CD1c-positive myeloid dendritic cell (primary cell): ENCODE measurements around the gene BTAF1.
"Not testable (repeated sequence)": the region's sequence is repeated elsewhere in the genome, so short reads cannot be mapped to it uniquely, and the experiment has no call there.

Source experiments
- DNase-seq: peaks from one replicate; pipeline ENCODE4 v3.0.0-alpha.2; 2016; ENCODE audit errors: extremely low spot score

BTAF1 gene

DNA sequence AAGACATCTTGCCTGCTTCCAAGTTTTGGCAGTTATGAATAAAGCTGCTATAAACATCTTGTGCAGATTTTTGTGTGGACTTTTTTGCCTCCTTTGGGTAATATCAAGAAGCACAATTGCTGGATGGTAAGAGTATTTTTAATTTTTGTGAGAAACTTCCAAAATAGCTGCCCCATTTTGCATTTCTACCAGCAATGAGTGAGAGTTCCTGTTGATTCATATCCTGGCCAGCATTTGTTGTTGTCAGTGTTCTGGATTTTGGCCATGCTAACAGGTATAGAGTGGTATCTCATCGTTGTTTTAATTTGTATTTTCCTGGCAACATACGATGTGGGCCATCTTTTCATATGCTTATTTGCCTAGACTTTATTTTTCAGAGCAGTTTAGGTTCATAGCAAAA, 53.9 kb downstream of the BTAF1 start:
- DNase-seq: no peak

DNA sequence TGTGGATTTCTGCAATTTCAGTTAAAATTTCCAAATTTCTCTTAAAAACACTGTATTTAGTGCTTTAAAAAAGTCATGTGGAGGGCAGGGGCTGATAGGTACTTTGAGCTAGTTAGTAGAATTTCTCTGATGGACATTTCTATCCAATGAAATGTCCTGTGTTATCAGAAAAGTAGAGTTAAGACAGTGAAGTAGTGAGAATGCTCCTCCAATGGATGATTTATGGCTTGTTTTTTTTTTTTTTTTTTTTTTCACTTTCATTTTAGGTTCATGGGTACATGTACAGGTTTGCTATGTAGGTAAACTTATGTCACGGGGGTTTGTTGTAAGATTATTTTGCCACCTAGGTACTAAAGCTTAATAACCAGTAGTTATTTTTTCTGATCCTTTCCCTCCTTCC, 55.0 kb downstream of the BTAF1 start:
- DNase-seq: no peak

DNA sequence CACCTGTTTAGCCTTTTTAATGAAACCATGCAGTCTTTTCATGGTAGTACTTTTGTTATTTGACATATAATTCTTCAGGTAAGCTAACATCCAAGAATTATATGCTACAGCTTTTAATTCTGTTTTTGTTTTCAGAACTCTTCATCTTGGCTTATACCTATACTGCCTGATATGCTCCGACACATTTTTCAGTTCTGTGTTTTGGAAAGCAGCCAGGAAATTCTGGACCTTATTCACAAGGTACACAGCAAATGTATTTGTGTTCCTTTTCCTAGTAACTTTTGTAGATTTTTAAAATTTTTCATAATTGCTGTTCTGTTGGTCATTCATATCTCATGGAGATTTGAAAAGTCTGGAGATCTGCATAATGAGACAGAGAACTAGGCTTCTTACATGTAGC, 56.7 kb downstream of the BTAF1 start:
- no peak for DNase-seq

DNA sequence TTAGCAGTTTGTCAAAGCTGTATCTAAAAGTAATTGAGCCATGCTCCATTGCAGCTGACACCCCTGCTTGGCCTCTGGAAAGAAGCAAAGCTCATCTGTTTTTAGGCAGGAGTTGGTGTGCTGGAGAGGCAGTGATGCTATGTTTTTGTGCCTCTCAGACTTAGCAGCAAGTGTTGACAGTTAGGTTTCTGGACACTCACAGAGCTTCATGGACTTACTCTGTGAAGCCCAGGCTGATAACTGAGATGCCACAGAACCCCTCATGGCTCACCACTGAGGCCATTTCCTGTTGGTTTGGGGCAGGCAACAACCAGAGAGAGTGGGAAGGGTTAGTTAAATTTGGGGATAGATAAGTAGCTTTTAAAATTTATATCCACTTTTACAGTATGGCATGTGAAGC, 59.8 kb downstream of the BTAF1 start:
- no peak for DNase-seq

DNA sequence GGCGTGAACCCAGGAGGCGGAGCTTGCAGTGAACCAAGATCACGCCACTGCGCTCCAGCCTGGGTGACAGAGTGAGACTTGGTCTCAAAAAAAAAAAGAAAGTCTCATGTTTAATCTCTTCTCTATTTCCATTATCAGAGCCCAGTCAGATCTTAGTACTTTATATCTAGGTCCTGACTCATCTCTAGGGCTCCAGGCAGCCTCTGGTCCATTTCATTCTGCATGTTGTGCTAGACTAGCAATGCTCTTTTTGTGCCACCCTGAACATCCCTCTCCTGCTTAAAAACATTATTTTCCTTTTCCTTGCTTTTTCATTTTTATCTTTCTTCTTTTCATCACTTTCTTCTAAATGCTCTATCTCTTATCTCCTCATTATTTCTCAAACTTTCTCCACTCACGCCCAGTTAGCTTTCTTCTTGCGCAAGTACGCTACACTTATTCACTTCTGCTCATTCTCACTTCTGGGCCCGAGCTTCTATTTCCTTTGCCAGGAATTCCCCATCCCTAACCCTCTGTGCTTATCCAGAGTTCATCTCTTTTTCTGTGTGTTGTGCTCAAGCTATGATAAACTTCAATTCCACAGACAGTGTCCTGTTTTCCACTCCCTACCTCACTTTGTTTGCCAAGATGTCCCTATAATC, 63.9 kb downstream of the BTAF1 start:
- no peak for DNase-seq

DNA sequence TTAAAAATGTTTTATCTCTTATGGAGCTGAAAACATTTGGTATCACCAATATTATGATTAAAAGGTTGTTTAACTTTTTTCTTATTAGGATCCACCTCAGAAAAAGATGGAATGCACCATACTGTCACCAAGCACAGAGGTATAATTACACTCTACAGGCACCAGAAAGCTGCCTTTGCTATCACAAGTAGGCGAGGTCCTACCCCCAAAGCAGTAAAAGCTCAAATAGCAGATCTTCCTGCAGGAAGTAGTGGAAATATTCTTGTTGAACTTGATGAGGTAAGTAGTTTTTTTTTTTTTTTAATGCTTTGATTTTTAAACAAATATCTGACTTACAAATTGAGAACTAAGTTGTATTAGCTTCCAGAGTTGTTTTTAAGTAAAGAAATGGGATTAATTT, 68.5 kb downstream of the BTAF1 start:
- no peak for DNase-seq

DNA sequence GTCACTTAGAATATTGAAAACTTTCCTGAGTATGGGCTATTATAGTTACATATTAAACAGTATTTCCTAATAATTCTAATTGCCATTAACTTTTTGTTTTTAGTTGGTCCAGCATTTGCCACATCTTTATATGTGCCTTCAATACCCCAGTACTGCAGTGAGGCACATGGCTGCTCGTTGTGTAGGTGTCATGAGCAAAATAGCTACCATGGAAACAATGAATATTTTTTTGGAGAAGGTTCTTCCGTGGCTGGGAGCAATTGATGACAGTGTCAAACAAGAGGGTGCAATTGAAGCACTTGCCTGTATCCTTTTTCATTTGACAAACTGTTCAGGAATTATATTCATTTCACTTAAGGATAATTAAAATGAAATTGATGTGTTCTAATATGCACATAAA, 72.7 kb downstream of the BTAF1 start:
- no peak for DNase-seq

DNA sequence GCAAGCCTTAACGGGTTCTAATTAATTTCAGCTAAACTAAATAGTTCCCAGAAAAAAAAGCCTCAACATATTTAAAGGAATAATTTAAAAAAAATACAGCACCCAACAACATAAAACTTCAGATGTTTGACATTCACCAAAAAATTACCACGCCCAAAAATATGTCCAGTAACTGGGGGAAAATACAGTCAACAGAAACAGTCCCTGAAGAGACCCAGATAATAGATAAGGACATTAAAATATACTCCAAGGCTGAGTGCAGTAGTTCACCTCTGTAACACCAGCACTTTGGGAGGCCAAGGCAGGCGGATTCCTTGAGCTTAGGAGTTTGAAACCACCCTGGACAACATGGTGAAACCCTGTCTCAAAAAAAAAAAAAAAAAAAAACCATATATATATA, 78.0 kb downstream of the BTAF1 start:
- DNase-seq: no peak

DNA sequence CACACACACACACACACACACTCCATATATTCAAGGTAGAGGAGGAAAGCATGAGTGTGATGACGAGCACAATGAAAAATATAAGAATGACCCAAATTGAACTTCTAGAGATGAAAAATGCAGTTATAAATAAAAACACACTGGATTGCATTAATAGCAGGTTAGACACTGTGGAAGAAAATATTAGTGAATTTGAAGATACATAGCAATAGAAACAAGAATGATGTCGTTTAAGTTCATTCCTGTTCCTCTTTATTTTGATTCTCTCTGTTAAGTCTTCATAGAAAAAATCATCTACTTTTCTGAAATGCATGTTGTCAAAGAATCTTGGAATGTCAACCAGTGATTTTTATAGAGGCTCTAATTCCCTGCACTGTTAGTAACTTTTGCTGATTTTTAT, 78.4 kb downstream of the BTAF1 start:
- no peak for DNase-seq

DNA sequence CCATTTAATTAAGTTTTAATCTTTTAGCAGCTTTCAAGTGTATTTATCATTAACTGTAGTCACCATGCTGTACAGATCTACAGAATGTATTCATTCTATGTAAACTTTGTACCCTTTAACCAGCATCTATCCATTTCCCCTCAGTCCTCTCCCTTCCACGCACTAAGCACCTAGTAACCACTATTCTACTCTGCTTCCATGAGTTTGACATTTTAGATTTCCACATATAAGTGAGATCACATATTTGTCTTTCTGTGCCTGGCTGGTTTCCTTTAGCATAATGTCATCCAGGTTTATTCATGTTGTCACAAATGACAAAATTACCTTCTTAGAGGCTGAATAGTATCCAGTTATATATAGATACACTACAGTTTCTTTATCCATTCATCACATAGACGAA, 79.7 kb downstream of the BTAF1 start:
- no peak for DNase-seq

DNA sequence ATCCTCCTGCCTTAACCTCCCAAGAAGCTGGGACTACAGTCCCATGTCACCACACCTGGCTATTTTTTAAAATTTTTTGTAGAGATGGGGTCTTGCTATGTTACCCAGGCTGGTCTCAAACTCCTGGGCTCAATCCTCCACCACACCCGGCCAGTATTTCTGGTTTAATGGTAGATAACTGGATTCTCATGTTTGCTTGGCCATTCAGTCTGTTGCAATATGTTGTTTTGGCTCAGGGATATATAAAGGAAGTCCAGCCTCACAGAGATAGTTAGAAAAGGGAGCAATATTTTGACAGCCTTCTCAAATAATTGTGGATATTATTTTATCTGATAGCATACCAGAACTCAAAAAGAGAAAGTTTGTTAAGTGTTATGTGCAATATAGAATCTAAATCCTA, 82.4 kb downstream of the BTAF1 start:
- DNase-seq: no peak

DNA sequence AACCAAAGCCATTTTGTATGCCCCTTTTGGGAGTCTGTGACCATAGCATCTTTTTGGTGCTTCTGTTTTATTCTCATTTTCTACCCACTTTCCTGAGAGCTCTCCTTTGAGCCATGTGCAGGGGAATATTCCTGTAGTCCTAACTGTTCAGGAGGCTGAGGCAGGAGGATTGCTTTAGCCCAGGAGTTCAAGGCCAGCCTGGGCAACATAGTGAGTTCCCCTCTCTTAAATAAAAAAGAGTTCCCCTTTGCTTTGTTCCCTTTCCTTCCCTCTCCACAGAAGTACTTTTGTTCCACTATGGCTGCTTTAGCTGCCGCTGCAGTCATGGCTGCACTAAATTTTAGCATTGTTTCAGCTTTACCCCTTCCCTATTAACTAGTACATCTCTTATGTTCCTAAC, 85.9 kb downstream of the BTAF1 start:
- no peak for DNase-seq

DNA sequence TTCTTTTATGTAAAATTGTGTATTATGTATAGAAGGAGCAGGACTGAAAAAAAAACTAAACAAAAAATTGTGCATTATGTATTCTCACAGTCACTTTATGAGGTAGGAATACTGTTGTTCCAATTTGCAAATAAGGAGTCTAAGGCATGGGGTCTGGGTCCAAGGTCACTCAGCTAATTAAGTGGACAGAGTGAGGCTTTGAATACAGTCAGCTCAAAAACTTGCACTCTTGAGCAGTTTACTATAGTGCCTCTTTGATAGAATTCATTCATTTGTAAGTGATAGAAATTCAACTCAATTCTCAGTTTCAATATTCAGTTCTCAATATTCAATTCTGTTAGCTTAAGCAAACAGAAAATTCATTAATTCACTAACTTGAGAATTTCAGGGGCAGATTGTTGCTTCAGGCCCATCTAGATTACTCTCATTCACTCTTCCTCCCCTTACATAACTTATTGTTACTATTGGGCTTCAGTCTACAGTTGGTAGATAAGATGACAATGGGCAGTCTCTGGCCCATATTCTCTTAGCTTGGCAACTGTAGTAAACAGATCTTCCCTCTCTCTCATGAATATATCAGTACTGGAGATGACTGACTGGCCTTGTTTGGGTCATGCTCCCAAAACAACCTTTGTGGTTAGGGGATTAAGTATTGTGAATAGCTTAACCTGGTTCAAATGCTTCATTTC, 86.6 kb downstream of the BTAF1 start:
- no peak for DNase-seq

DNA sequence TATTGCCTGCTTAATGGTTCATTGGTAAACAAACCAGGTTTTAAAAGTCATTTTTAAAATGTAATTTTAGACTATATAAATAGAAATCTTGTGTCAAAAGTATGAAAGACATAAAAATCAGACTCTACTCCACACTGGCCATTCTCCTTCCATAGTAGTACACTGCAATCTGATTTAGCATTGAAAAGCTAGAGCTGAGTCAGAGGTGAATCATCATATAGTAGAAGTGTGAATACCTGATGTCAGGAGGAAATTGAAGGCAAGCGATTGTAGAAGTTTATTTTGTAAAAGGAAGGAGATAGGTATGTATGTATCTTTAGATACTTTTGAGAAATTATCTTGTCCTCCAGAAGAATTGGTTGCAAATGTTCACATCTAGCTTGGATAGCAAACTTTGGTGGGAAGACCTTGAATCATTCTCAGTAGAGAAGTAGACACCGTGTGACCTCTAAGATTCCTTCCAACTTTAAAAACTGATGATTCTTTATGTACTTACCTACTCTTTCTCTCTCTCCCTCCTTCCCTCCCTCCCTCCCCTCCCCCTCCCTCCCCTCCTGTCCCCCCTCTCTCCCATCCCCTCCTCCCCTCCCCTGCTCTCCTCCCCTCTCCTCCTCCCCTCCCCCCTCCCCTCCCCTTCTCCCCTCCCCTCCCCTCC, 88.1 kb downstream of the BTAF1 start:
- no peak for DNase-seq

DNA sequence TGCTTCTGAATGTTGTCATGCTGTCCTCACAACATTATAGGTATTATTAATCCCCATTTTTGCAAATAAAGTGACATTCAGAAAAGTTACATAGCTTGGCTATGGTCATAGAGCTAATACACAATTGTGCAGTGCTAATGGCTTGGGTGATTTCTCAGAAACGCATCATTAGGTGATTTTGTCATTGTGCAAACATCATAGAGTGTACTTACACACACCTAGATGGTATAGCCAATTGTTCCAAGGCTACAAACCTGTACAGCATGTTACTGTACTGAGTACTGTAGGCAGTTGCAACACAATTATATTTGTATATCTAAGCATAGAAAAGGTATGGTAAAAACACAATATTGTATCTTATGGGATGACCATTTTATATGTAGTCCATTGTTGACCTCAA, 91.0 kb downstream of the BTAF1 start:
- no peak for DNase-seq

DNA sequence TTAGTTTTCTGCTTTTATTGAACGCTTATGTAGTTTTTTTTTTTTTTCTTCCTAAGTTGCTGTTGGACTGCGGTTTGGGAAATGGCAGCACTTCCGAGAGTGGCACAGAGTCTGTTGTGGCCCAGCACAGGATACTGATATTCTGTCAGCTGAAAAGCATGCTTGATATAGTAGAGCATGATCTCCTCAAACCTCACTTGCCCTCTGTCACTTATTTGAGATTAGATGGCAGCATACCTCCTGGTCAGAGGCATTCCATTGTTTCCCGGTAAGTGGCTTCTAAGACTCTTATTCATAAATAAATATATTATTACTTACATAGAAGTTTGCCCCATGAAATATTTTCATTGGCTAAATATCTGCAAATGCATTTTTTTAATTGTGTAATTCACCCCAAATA, 101.1 kb downstream of the BTAF1 start:
- DNase-seq: no peak

DNA sequence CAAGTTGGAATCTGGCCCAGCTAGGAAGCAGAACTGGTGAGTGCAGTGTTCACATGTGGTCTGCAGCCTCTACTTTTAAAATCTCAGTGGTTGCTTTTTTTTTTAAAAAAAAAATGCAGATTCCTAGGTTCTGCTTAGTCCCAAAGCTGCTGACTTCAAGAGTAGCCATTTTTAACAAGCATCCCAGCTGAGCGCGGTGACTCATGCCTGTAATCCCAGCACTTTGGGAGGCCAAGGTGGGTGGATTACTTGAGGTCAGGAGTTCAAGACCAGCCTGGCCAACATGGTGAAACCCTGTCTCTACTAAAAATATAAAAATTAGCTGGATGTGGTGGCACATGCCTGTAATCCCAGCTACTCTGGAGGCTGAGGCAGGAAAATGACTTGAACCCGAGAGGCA, 101.8 kb downstream of the BTAF1 start:
- DNase-seq: not testable (repeated sequence)

DNA sequence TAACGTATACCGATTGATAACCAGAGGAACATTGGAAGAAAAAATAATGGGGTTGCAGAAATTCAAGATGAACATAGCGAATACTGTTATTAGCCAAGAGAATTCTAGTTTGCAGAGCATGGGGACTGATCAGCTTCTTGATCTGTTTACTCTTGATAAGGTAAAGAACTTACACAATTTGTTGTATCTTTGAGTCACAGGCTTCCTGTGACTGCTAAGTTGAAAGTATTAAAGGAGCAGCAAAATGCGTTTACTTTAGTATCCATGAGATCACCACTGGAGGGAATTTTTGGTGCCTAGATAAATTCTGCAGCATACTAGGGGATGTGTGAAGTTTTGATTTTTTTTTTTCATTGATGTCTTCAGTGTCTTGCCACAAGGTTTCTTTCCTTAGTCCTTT, 103.6 kb downstream of the BTAF1 start:
- no peak for DNase-seq

DNA sequence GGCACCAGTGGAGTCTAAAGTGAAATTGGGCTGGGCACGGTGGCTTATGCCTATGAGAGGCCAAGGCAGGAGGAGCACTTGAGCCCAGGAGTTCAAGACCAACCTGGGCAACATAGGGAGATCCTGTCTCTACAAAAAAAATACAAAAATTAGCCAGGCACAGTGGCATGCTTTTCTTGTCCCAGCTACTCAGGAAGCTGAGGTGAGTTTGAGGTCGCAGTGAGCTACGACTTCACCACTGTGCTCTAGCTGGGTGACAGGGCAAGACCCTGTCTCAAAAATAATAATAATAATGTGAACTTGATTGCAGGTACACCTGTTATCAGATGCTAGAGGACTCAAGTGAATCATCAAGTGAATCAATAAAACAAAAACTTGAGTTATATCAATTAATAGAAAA, 108.0 kb downstream of the BTAF1 start:
- DNase-seq: no peak

DNA sequence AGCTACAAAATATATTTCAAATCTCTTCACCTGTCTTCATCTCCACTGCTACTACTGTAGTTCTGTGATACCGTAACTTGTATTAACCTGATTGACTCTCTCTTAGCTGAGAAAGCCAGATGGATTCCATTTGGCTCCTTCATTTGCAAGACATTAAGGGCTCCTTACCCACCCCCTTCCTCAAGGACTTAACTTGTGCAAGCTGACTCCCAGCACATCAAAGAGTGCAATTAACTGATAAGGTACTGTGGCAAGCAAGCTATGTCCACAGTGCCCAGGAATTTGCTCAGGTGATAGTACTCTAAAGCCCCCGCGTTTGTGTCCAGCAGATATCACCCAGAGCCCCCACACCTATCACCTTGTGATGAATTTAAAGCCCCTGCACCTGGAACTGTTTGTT, 109.5 kb downstream of the BTAF1 start:
- not testable (repeated sequence) for DNase-seq

DNA sequence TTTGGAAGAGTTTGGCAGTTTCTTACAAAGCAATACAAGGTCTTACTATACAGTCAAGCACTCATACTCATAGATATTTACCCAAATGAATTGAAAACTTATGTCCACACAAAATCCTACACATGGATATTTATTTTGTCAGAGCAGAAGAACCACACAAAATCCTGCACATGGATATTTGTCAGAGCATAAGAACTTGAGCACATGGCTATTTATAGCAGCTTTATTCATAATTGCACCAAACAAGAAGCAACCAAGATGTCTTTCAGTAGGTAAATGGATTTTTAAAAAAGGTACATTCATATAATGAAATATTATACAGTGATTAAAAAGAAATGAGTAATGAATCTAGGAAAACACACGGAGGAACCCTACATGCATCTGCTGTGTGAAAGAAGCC, 115.4 kb downstream of the BTAF1 start:
- DNase-seq: no peak

DNA sequence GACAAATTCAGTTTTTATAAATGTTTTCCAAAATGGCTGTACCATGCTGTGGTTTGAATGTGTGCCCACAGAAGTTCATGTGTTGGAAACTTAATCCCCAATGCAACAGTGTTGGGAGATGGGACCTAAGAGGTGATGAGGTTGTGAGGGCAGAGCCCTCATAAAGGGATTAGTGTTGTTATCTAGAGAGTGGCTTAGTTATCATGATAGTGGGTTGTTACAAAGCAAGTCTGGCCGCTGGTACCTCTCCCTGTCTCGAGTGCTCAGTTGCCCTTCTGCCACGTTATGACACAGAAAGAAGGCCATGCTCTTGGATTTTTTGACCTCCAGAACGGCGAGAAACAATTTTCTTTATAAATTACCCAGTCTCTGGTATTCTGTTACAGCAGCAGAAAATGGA, 119.0 kb downstream of the BTAF1 start:
- DNase-seq: no peak

DNA sequence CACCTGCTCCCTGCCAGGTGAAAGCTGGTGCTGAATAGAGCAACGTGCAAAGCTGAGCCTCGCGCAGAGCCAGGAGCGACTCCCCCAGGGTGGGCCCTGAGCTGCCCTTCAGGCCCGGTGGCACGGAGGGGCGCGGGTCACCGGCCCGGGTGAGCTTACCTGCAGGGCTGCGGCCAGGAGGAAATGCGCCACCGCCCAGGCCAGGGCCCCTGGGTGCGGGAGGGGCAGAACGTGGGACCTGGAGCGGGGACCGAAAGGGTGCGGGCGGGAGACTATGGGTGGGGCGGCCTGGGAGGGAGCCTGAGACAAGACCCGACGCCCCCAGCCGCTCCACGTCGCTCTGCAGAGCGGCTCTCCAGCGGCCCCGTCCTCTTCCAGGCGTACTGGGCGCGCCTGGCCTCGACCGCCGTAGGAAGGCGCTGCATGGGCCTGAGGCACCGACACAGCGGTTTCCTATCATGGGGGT, 122.1 kb downstream of the BTAF1 start:
- DNase-seq: no peak
